GM12801 (cell line): ENCODE results near the gene PRKCQ.

ENCODE experiments used
- CTCF ChIP-seq: IDR thresholded peaks from one replicate; pipeline ENCODE4 v1.5.1; 2011; ENCODE audit warnings: control low read depth; ENCODE audit not compliant: insufficient read length; ENCODE audit errors: extremely low read depth

The PRKCQ gene

GRCh38 chr10:6473430-6473829, 106.6 kb downstream of the PRKCQ start:
- TF ChIP-seq CTCF: no peak

- no peak for TF ChIP-seq CTCF
Measured at GRCh38 chr10:6470894-6471618, 109.0 kb downstream of the PRKCQ start.

GRCh38 chr10:6469661-6470060, 110.4 kb downstream of the PRKCQ start:
- TF ChIP-seq CTCF: no peak

- TF ChIP-seq CTCF: no peak
Measured at GRCh38 chr10:6465854-6466601, 114.0 kb downstream of the PRKCQ start.

GRCh38 chr10:6465437-6465836, 114.6 kb downstream of the PRKCQ start:
- no peak for TF ChIP-seq CTCF

GRCh38 chr10:6464862-6465430, 115.1 kb downstream of the PRKCQ start:
- no peak for TF ChIP-seq CTCF

GRCh38 chr10:6463366-6463765, 116.7 kb downstream of the PRKCQ start:
- TF ChIP-seq CTCF: no peak
